CMK (cell line): Measurements from ENCODE around the gene RBCK1.
"Not testable (repeated sequence)": the region's sequence is repeated elsewhere in the genome, so short reads cannot be mapped to it uniquely, and the experiment has no call there.

Experiments
- DNase-seq: peaks from one replicate; pipeline ENCODE4 v3.0.0-alpha.2; 2010; ENCODE audit warnings: low read depth

Gene RBCK1

GRCh38 chr20:472889-473292, 64.8 kb downstream of the RBCK1 start:
- no peak for DNase-seq

GRCh38 chr20:474581-474980, 66.5 kb downstream of the RBCK1 start:
- no peak for DNase-seq

- DNase-seq: no peak
Measured at GRCh38 chr20:475463-476357, 67.6 kb downstream of the RBCK1 start.

- not testable (repeated sequence) for DNase-seq
Measured at GRCh38 chr20:476561-477249, 68.6 kb downstream of the RBCK1 start.

- no peak for DNase-seq
Measured at GRCh38 chr20:478010-478948, 70.2 kb downstream of the RBCK1 start.

GRCh38 chr20:478949-479429, 70.9 kb downstream of the RBCK1 start:
- DNase-seq: peak; percentile 47

GRCh38 chr20:479487-479886, 71.4 kb downstream of the RBCK1 start:
- DNase-seq: no peak

- DNase-seq: no peak
Measured at GRCh38 chr20:480044-480443, 71.9 kb downstream of the RBCK1 start.

- no peak for DNase-seq
Measured at GRCh38 chr20:481167-481566, 73.1 kb downstream of the RBCK1 start.
